IMR-90 (cell line): Measurements from ENCODE around the gene INHA.

Source experiments
- BHLHE40 ChIP-seq: fragments of 150-350 bp; IDR thresholded peaks from 2 replicates; pipeline ENCODE4 v1.6.1; 2016; ENCODE audit warnings: mild to moderate bottlenecking, low read depth, low read length
- POLR2A ChIP-seq: IDR thresholded peaks from 2 replicates; pipeline ENCODE4 v1.6.1; 2012; ENCODE audit warnings: mild to moderate bottlenecking, low read depth, low read length
- RAD21 ChIP-seq: IDR thresholded peaks from 2 replicates; pipeline ENCODE4 v1.6.1; 2012; ENCODE audit warnings: low read length, improper control_type of control experiment
- RCOR1 ChIP-seq: IDR thresholded peaks from 2 replicates; pipeline ENCODE4 v1.6.1; 2012; ENCODE audit warnings: mild to moderate bottlenecking, low read length, improper control_type of control experiment; ENCODE audit not compliant: insufficient replicate concordance
- TF ChIP-seq, protein P1 (sequence below): conservative IDR thresholded peaks from 2 replicates; pipeline ENCODE4 v1.5.1; 2012; ENCODE audit warnings: mild to moderate bottlenecking, low read depth, low read length, improper control_type of control experiment
- TF ChIP-seq, protein P2 (sequence below): fragments of 150-350 bp; IDR thresholded peaks from 2 replicates; pipeline ENCODE4 v1.6.1; 2017; ENCODE audit warnings: mild to moderate bottlenecking, antibody characterized with exemption, low read length, low read depth

DNA sequence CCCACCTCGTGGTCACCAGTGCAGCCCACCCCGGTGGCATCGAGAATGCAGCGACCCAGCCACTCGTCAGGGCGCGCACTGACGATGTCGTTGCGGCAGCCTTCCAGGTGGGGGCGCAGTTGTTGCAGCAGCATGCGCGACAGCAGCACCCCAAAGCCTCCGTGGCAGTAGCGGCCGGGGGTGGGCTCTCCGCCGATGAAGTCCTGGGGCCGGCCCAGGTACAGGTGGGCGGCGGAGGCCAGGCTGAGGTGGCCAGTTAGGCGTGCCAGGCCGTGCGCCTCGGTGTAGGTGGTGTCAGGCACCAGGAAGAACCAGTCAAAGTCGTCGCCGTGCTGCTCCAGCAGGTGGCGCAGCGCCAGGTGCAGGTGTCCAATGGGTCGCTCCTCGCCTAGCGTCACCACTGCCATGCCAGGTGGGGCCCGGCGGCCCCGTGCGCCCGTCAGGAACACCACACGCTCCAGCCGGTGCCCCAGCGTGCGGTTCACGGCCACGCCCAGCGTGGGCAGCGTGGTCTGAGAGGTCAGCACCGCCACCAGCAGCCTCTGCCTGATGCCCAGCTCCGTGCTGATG is 30.4 kb upstream of the INHA start:
- TF ChIP-seq, protein P1, sequence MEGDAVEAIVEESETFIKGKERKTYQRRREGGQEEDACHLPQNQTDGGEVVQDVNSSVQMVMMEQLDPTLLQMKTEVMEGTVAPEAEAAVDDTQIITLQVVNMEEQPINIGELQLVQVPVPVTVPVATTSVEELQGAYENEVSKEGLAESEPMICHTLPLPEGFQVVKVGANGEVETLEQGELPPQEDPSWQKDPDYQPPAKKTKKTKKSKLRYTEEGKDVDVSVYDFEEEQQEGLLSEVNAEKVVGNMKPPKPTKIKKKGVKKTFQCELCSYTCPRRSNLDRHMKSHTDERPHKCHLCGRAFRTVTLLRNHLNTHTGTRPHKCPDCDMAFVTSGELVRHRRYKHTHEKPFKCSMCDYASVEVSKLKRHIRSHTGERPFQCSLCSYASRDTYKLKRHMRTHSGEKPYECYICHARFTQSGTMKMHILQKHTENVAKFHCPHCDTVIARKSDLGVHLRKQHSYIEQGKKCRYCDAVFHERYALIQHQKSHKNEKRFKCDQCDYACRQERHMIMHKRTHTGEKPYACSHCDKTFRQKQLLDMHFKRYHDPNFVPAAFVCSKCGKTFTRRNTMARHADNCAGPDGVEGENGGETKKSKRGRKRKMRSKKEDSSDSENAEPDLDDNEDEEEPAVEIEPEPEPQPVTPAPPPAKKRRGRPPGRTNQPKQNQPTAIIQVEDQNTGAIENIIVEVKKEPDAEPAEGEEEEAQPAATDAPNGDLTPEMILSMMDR: peak; percentile 67
- peak; percentile 59 for TF ChIP-seq RAD21
- no peak for TF ChIP-seq POLR2A
- TF ChIP-seq, protein P2, sequence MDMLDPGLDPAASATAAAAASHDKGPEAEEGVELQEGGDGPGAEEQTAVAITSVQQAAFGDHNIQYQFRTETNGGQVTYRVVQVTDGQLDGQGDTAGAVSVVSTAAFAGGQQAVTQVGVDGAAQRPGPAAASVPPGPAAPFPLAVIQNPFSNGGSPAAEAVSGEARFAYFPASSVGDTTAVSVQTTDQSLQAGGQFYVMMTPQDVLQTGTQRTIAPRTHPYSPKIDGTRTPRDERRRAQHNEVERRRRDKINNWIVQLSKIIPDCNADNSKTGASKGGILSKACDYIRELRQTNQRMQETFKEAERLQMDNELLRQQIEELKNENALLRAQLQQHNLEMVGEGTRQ: no peak
- TF ChIP-seq BHLHE40: no peak
- TF ChIP-seq RCOR1: no peak
